ENCODE measurements around the gene GMFB. TPM values are rescaled to one million over a fixed set of nuclear protein-coding genes. Genes with fewer than 3 reads are reported as not detected.

Gene GMFB
- total and polyA plus RNA-seq, 9 of the 15 experiments (the other 6 are each of a cell fraction or from before 2014, with no cell fraction given): 14.0 to 31.7 (median 20.5) TPM

DNA sequence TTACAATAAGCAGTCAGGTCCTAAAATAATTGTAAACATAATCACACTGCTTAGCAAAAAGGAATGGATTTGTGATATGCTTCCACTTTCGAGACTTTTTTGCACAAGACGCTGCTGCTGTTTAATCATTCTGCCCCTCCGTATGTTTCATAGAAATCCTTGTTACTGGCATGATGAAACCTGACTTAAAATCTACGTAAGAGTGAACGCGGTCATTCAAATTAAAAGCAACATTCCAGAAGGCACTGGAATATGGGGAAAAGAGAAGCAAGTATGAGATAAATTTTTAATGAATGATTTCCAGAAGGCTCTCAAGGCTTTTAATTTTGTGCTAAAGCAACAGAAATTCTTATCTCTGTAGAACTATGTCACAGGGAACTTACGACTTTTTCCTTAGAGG lies 48.7 kb downstream of the GMFB start (continued):
- TF ChIP-seq, protein P1, sequence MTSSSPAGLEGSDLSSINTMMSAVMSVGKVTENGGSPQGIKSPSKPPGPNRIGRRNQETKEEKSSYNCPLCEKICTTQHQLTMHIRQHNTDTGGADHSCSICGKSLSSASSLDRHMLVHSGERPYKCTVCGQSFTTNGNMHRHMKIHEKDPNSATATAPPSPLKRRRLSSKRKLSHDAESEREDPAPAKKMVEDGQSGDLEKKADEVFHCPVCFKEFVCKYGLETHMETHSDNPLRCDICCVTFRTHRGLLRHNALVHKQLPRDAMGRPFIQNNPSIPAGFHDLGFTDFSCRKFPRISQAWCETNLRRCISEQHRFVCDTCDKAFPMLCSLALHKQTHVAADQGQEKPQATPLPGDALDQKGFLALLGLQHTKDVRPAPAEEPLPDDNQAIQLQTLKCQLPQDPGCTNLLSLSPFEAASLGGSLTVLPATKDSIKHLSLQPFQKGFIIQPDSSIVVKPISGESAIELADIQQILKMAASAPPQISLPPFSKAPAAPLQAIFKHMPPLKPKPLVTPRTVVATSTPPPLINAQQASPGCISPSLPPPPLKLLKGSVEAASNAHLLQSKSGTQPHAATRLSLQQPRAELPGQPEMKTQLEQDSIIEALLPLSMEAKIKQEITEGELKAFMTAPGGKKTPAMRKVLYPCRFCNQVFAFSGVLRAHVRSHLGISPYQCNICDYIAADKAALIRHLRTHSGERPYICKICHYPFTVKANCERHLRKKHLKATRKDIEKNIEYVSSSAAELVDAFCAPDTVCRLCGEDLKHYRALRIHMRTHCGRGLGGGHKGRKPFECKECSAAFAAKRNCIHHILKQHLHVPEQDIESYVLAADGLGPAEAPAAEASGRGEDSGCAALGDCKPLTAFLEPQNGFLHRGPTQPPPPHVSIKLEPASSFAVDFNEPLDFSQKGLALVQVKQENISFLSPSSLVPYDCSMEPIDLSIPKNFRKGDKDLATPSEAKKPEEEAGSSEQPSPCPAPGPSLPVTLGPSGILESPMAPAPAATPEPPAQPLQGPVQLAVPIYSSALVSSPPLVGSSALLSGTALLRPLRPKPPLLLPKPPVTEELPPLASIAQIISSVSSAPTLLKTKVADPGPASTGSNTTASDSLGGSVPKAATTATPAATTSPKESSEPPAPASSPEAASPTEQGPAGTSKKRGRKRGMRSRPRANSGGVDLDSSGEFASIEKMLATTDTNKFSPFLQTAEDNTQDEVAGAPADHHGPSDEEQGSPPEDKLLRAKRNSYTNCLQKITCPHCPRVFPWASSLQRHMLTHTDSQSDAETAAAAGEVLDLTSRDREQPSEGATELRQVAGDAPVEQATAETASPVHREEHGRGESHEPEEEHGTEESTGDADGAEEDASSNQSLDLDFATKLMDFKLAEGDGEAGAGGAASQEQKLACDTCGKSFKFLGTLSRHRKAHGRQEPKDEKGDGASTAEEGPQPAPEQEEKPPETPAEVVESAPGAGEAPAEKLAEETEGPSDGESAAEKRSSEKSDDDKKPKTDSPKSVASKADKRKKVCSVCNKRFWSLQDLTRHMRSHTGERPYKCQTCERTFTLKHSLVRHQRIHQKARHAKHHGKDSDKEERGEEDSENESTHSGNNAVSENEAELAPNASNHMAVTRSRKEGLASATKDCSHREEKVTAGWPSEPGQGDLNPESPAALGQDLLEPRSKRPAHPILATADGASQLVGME (CRISPR knock-in tag; IDR thresholded peaks at IDR 0.05): no peak
- TF ChIP-seq SMARCA4 (IDR thresholded peaks at IDR 0.05) (peak; percentile 4; the same call in 1 of the 2 replicates), EP400 (IDR thresholded peaks at IDR 0.05) (no peak), THRAP3 (IDR thresholded peaks at IDR 0.05; ENCODE audit: borderline replicate concordance) (no peak), NBN (IDR thresholded peaks at IDR 0.05; ENCODE audit: low read depth) (no peak), POLR2H (tag; IDR thresholded peaks at IDR 0.05; ENCODE audit: low read depth) (peak; percentile 42; the same call in 1 of the 2 replicates), ZNF3 (CRISPR knock-in tag; IDR thresholded peaks at IDR 0.05) (no peak), CBX2 (IDR thresholded peaks at IDR 0.05; ENCODE audit: insufficient read depth, low read length, poor library complexity, severe bottlenecking) (no peak), STAT5A (IDR thresholded peaks at IDR 0.05; ENCODE audit: borderline replicate concordance, low read length) (no peak), ZNF764 (CRISPR knock-in tag; IDR thresholded peaks at IDR 0.05; ENCODE audit: low read depth) (no peak)
- TF ChIP-seq, protein P2, sequence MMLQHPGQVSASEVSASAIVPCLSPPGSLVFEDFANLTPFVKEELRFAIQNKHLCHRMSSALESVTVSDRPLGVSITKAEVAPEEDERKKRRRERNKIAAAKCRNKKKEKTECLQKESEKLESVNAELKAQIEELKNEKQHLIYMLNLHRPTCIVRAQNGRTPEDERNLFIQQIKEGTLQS (IDR thresholded peaks at IDR 0.05): 0 out of 2 replicates have a peak, but pooled peaks have one; percentile 36
- TF ChIP-seq, protein P2 (CRISPR knock-in tag; conservative IDR thresholded peaks at IDR 0.05): no peak
- TF ChIP-seq, protein P3, sequence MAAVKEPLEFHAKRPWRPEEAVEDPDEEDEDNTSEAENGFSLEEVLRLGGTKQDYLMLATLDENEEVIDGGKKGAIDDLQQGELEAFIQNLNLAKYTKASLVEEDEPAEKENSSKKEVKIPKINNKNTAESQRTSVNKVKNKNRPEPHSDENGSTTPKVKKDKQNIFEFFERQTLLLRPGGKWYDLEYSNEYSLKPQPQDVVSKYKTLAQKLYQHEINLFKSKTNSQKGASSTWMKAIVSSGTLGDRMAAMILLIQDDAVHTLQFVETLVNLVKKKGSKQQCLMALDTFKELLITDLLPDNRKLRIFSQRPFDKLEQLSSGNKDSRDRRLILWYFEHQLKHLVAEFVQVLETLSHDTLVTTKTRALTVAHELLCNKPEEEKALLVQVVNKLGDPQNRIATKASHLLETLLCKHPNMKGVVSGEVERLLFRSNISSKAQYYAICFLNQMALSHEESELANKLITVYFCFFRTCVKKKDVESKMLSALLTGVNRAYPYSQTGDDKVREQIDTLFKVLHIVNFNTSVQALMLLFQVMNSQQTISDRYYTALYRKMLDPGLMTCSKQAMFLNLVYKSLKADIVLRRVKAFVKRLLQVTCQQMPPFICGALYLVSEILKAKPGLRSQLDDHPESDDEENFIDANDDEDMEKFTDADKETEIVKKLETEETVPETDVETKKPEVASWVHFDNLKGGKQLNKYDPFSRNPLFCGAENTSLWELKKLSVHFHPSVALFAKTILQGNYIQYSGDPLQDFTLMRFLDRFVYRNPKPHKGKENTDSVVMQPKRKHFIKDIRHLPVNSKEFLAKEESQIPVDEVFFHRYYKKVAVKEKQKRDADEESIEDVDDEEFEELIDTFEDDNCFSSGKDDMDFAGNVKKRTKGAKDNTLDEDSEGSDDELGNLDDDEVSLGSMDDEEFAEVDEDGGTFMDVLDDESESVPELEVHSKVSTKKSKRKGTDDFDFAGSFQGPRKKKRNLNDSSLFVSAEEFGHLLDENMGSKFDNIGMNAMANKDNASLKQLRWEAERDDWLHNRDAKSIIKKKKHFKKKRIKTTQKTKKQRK (IDR thresholded peaks at IDR 0.05; ENCODE audit: borderline replicate concordance, low read depth, low read length): no peak
